Erythroblast (primary cell): ENCODE results near the gene COL4A2.

Experiments
- GATA1 ChIP-seq: IDR thresholded peaks from 2 replicates; pipeline ENCODE4 v1.6.1; 2011; ENCODE audit warnings: low read depth, mild to moderate bottlenecking, control low read depth, low read length, moderate library complexity
- POLR2A ChIP-seq: IDR thresholded peaks from 2 replicates; pipeline ENCODE4 v1.6.1; 2011; ENCODE audit warnings: mild to moderate bottlenecking, low read length

DNA sequence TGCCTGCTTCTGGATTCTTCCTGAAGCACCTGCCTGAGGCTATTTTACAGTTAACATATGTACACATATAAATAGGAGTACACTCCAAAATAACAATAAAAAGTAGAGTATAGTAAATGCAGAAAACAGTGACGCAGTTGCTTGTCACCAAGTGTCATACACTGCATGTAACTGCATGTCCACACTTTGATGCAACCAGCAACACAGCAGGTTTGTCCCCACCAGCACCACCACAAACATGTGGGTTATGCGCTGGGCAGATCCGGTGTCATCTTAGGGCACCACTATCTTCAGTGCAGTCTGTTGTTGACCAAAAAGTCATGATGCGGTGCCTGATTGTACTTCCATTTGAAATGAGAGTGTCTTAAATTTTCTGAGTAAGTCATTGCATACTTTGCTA lies 51.3 kb downstream of the COL4A2 start:
- no peak for TF ChIP-seq POLR2A
- TF ChIP-seq GATA1: no peak
